Measurements from ENCODE around the gene NLK.
"Not testable (repeated sequence)": the region's sequence is repeated elsewhere in the genome, so short reads cannot be mapped to it uniquely, and the experiment has no call there.

Gene NLK

GRCh38 chr17:28155405-28155804 is 112.9 kb downstream of the NLK start:
- DNase-seq (ENCODE audit: low read depth in 2 of 2): not testable (repeated sequence)

- DNase-seq (ENCODE audit: low read depth in 2 of 2): no peak
Measured at GRCh38 chr17:28159004-28159403, 116.5 kb downstream of the NLK start.

- no peak for DNase-seq (ENCODE audit: low read depth in 2 of 2)
Measured at GRCh38 chr17:28159924-28160323, 117.4 kb downstream of the NLK start.

- DNase-seq (ENCODE audit: low read depth in 2 of 2): no peak
Measured at GRCh38 chr17:28160610-28161009, 118.1 kb downstream of the NLK start.

GRCh38 chr17:28161311-28161710 is 118.8 kb downstream of the NLK start:
- no peak for DNase-seq (ENCODE audit: low read depth in 2 of 2)

GRCh38 chr17:28166478-28166877 is 124.0 kb downstream of the NLK start:
- no peak for DNase-seq (ENCODE audit: low read depth in 2 of 2)

- DNase-seq (ENCODE audit: low read depth in 2 of 2): no peak
Measured at GRCh38 chr17:28169621-28170349, 127.3 kb downstream of the NLK start.

GRCh38 chr17:28170771-28171170 is 128.3 kb downstream of the NLK start:
- no peak for DNase-seq (ENCODE audit: low read depth in 2 of 2)

- DNase-seq (ENCODE audit: low read depth in 2 of 2): no peak
Measured at GRCh38 chr17:28173031-28173561, 130.6 kb downstream of the NLK start.

- no peak for DNase-seq (ENCODE audit: low read depth in 2 of 2)
Measured at GRCh38 chr17:28173801-28174200, 131.3 kb downstream of the NLK start.

- peak in 1 of 2 donors; percentile 4 for DNase-seq (ENCODE audit: low read depth in 2 of 2)
Measured at GRCh38 chr17:28174352-28175046, 132.0 kb downstream of the NLK start.

GRCh38 chr17:28177351-28177750 is 134.9 kb downstream of the NLK start:
- no peak for DNase-seq (ENCODE audit: low read depth in 2 of 2)

GRCh38 chr17:28178800-28179199 is 136.3 kb downstream of the NLK start:
- no peak for DNase-seq (ENCODE audit: low read depth in 2 of 2)

- no peak for DNase-seq (ENCODE audit: low read depth in 2 of 2)
Measured at GRCh38 chr17:28180449-28180848, 138.0 kb downstream of the NLK start.

GRCh38 chr17:28181568-28181967 is 139.1 kb downstream of the NLK start:
- no peak for DNase-seq (ENCODE audit: low read depth in 2 of 2)

GRCh38 chr17:28182559-28182958 is 140.1 kb downstream of the NLK start:
- no peak for DNase-seq (ENCODE audit: low read depth in 2 of 2)

GRCh38 chr17:28185658-28186057 is 143.2 kb downstream of the NLK start:
- DNase-seq (ENCODE audit: low read depth in 2 of 2): no peak

- DNase-seq (ENCODE audit: low read depth in 2 of 2): not testable (repeated sequence)
Measured at GRCh38 chr17:28186472-28186871, 144.0 kb downstream of the NLK start.

- DNase-seq (ENCODE audit: low read depth in 2 of 2): no peak
Measured at GRCh38 chr17:28187931-28188330, 145.5 kb downstream of the NLK start.

GRCh38 chr17:28188841-28189263 is 146.4 kb downstream of the NLK start:
- DNase-seq (ENCODE audit: low read depth in 2 of 2): no peak

GRCh38 chr17:28189667-28190066 is 147.2 kb downstream of the NLK start:
- DNase-seq (ENCODE audit: low read depth in 2 of 2): no peak

GRCh38 chr17:28191018-28191417 is 148.5 kb downstream of the NLK start:
- no peak for DNase-seq (ENCODE audit: low read depth in 2 of 2)

GRCh38 chr17:28193241-28193640 is 150.8 kb downstream of the NLK start:
- no peak for DNase-seq (ENCODE audit: low read depth in 2 of 2)
